ENCODE data around the gene WWOX. TPM values are rescaled to one million over a fixed set of nuclear protein-coding genes. Genes with fewer than 3 reads are reported as not detected.

WWOX gene
- total and polyA plus RNA-seq, 3 donors from 2014 or later = 20.6 to 76.7 (median 64.1) TPM

- intact Hi-C loops (cut with DNase I; ENCODE audit: low total_unique reads) = no loop called here
- DNase-seq = no peak
- 45 to 48% methylated on average over 5 to 7 of the region's 7 CpGs for WGBS, 2 donors
Observed at GRCh38 chr16:78745108-78746019, 645.9 kb downstream of the WWOX start.

DNA sequence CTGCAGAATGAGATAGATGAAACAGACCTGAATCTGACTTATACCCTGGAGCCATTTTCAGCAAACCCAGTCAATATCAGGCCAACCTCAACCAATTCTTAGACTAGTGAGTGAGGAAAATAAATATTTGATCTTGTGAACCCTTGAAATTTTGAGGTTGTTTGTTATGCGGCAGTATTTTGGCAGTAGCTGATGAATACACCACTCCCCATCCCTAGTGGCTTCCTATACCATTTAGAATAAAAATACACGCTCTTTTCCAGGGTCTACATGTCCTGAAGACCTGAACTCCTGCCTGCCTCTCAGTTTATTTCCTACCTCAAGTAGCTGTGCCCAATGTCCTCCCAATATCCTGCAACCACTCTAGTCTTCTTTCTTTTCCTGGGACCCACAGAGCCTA is 647.3 kb downstream of the WWOX start:
- no peak overlapping the region for H3K4me3 ChIP-seq
- H3K27me3 ChIP-seq = no peaks in the 10 kb centered on the region
- intact Hi-C loops (cut with DNase I; ENCODE audit: low total_unique reads) = no loop called here
- 93% methylated on average over 2 of the region's 2 CpGs for WGBS, 2 donors
- no peaks in the 10 kb centered on the region for H3K9me3 ChIP-seq
- TF ChIP-seq POLR2A (IDR thresholded peaks at IDR 0.05) = no peak
- TF ChIP-seq, protein P1, sequence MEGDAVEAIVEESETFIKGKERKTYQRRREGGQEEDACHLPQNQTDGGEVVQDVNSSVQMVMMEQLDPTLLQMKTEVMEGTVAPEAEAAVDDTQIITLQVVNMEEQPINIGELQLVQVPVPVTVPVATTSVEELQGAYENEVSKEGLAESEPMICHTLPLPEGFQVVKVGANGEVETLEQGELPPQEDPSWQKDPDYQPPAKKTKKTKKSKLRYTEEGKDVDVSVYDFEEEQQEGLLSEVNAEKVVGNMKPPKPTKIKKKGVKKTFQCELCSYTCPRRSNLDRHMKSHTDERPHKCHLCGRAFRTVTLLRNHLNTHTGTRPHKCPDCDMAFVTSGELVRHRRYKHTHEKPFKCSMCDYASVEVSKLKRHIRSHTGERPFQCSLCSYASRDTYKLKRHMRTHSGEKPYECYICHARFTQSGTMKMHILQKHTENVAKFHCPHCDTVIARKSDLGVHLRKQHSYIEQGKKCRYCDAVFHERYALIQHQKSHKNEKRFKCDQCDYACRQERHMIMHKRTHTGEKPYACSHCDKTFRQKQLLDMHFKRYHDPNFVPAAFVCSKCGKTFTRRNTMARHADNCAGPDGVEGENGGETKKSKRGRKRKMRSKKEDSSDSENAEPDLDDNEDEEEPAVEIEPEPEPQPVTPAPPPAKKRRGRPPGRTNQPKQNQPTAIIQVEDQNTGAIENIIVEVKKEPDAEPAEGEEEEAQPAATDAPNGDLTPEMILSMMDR (IDR thresholded peaks at IDR 0.05) = no peak
- no peaks in the 10 kb centered on the region for H3K4me1 ChIP-seq
- H3K27ac ChIP-seq = no peak overlapping the region
- DNase-seq = no peak
- H3K36me3 ChIP-seq (ENCODE audit: low read depth, missing control alignments) = no peaks in the 10 kb centered on the region

More at GRCh38 chr16:78745108-78746019, 645.9 kb downstream of the WWOX start:
- Histone ChIP-seq H3K36me3 (ENCODE audit: low read depth, missing control alignments) (no peaks in the 10 kb centered on the region), H3K4me1 (no peaks in the 10 kb centered on the region), H3K9me3 (no peaks in the 10 kb centered on the region), H3K27me3 (no peaks in the 10 kb centered on the region), H3K4me3 (no peak overlapping the region), H3K27ac (no peak overlapping the region)
- TF ChIP-seq POLR2A (IDR thresholded peaks at IDR 0.05) = no peak
- TF ChIP-seq, protein P1 (IDR thresholded peaks at IDR 0.05) = no peak

DNA sequence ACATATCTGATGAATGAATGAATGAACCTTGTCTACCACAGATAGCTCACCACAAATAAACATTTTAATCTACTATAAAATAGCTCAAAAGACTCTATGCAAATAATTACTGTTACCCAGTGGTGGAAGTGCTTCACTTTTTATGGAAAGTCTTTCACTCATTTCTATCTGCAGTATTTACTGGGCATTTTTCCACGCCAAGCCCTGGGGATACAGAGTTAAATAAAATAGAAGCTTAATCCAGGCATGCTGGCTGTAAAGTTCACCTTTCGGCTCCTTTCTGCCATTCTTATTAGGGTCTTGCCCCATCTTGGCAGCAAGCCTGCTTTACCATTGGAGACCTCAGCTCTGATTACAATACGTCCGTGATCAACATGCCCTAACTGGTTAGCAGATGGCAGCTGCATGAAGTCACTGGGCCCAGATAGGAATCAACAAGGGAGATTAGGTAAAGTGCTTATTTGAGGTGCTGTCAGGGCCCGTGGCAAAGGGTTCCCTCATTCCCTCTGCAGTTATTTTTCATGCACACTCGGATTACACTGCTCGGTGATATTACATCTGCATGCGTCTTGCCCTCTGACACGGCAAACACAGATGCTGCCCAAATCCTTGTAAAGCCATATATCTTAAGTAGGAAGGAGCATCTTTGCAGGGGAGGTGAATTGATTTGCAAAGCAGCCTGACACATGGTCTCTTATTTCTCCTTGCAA is 648.9 kb downstream of the WWOX start:
- no peaks in the 10 kb centered on the region for H3K27me3 ChIP-seq
- no peaks in the 10 kb centered on the region for H3K36me3 ChIP-seq (ENCODE audit: low read depth, missing control alignments)
- no peaks in the 10 kb centered on the region for H3K4me1 ChIP-seq
- H3K9me3 ChIP-seq = no peaks in the 10 kb centered on the region
- H3K4me3 ChIP-seq = no peak overlapping the region
- H3K27ac ChIP-seq = no peak overlapping the region
- TF ChIP-seq POLR2A (IDR thresholded peaks at IDR 0.05) = no peak
- TF ChIP-seq, protein P1 (IDR thresholded peaks at IDR 0.05) = no peak
- WGBS, 2 donors = 89 to 92% methylated on average over 9 of the region's 9 CpGs
- DNase-seq = no peak
- intact Hi-C loops (cut with DNase I; ENCODE audit: low total_unique reads) = no loop called here

GRCh38 chr16:78749745-78750268 is 650.4 kb downstream of the WWOX start:
- intact Hi-C loops (cut with DNase I; ENCODE audit: low total_unique reads) = no loop called here
- H3K9me3 ChIP-seq = no peaks in the 10 kb centered on the region
- no peaks in the 10 kb centered on the region for H3K27me3 ChIP-seq
- WGBS, 2 donors = 78 to 80% methylated on average over 4 of the region's 4 CpGs
- DNase-seq = no peak
- H3K4me3 ChIP-seq = no peak overlapping the region
- no peak overlapping the region for H3K27ac ChIP-seq
- no peaks in the 10 kb centered on the region for H3K4me1 ChIP-seq
- H3K36me3 ChIP-seq (ENCODE audit: low read depth, missing control alignments) = no peaks in the 10 kb centered on the region
- no peak for TF ChIP-seq POLR2A (IDR thresholded peaks at IDR 0.05)
- TF ChIP-seq, protein P1 (IDR thresholded peaks at IDR 0.05) = no peak
